Hepatocyte (in vitro differentiated cells): Measurements from ENCODE around the gene FSHR. TPM values are rescaled to one million over a fixed set of nuclear protein-coding genes. Genes with fewer than 3 reads are reported as not detected.

ENCODE experiments used
- DNase-seq: peaks from one replicate; pipeline ENCODE4 v3.0.0-alpha.2; 2016; ENCODE audit warnings: low spot score
- H2AFZ ChIP-seq: fragments of 200-600 bp; sonication (generic); 2 replicates; pipeline ENCODE4 v1.6.0; 2016; ENCODE audit warnings: antibody characterized with exemption, mild to moderate bottlenecking
- H3K27ac ChIP-seq: fragments of 200-600 bp; sonication (generic); 2 replicates; pipeline ENCODE4 v1.5.1; 2016; ENCODE audit warnings: mild to moderate bottlenecking
- H3K27me3 ChIP-seq: fragments of 200-600 bp; sonication (generic); 2 replicates; pipeline ENCODE4 v1.6.1; 2016
- H3K36me3 ChIP-seq: fragments of 200-600 bp; sonication (generic); replicated peaks from 2 replicates; pipeline ENCODE4 v1.5.1; 2016; ENCODE audit warnings: low read depth; ENCODE audit not compliant: insufficient read depth
- H3K4me1 ChIP-seq: fragments of 200-600 bp; sonication (generic); 2 replicates; pipeline ENCODE4 v1.5.1; 2016; ENCODE audit warnings: mild to moderate bottlenecking, moderate library complexity; ENCODE audit not compliant: insufficient read depth
- H3K4me2 ChIP-seq: fragments of 200-600 bp; sonication (generic); 2 replicates; pipeline ENCODE4 v1.6.0; 2016
- H3K4me3 ChIP-seq: fragments of 200-600 bp; sonication (generic); 2 replicates; pipeline ENCODE4 v1.5.1; 2016; ENCODE audit warnings: mild to moderate bottlenecking
- H3K79me2 ChIP-seq: fragments of 200-600 bp; sonication (generic); 2 replicates; pipeline ENCODE4 v1.6.0; 2017; ENCODE audit warnings: mild to moderate bottlenecking
- H3K9me2 ChIP-seq: fragments of 200-600 bp; sonication (generic); replicated peaks from 2 replicates; pipeline ENCODE4 v1.6.0; 2017; ENCODE audit warnings: mild to moderate bottlenecking; ENCODE audit not compliant: insufficient read depth
- H3K9me3 ChIP-seq: fragments of 200-600 bp; sonication (generic); 2 replicates; pipeline ENCODE4 v1.5.1; 2016; ENCODE audit warnings: low read depth, mild to moderate bottlenecking
- H4K20me1 ChIP-seq: fragments of 200-600 bp; sonication (generic); 2 replicates; pipeline ENCODE4 v1.6.0; 2016; ENCODE audit warnings: mild to moderate bottlenecking; ENCODE audit not compliant: insufficient read depth, poor library complexity, severe bottlenecking
- EZH2 ChIP-seq: fragments of 200-600 bp; sonication (generic); IDR thresholded peaks from 2 replicates; pipeline ENCODE4 v1.6.1; 2016; ENCODE audit warnings: antibody characterized with exemption, mild to moderate bottlenecking, borderline replicate concordance
- EZH2phosphoT487 ChIP-seq: fragments of 200-600 bp; sonication (generic); IDR thresholded peaks from one replicate; pipeline ENCODE4 v1.6.1; 2018; ENCODE audit warnings: antibody characterized with exemption, mild to moderate bottlenecking, low read depth, moderate library complexity; ENCODE audit not compliant: unreplicated experiment, severe bottlenecking
- WGBS: methylation state at CpG from one replicate; pipeline ENCODE4 v1.1.6; 2016; ENCODE audit warnings: low lambda C conversion rate; ENCODE audit errors: missing lambda C conversion rate; 5-methylcytosine and 5-hydroxymethylcytosine counted together
- polyA plus RNA-seq: library from polyadenylated mRNA; unstranded; fragments of >200 nt; fragmentation: Nextera tagmentation; extraction: Ambion mirVana; gene quantifications from 2 replicates; pipeline ENCODE4 v1.2.1, GENCODE V29; 2016
- total RNA-seq: library from RNA; depleted of rRNA; stranded (reverse); fragments of >200 nt; gene quantifications from 2 replicates; pipeline ENCODE4 v1.2.3, GENCODE V29; 2014
- TF ChIP-seq, protein P1 (sequence below): fragments of 200-600 bp; sonication (generic); IDR thresholded peaks from 2 replicates; pipeline ENCODE4 v1.5.1; 2016; ENCODE audit warnings: antibody characterized with exemption, mild to moderate bottlenecking; ENCODE audit not compliant: poor library complexity

The FSHR gene
- total and polyA plus RNA-seq, 2 experiments from 2014 or later = 0.20 to 0.40 TPM

DNA sequence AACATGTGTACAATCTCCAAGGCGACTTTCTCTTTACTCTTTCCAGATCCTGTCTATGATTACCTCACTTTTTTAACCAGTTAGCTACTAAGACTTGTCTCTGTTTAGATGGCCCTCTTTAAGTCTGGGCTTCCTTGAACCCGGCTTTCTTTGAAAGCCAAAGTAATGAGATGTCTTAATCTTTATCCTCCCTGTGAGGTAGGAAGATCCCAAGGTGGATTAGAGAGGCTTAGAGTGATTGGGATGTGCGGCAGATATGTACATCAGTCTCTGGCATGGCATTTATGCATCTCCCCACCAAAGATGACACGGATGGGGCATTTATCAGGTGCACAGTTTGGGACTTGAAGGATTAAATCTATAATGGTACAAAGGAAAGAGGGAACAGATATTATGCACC, 186.3 kb downstream of the FSHR start:
- H3K9me2 ChIP-seq = no peaks in the 10 kb centered on the region
- H4K20me1 ChIP-seq = no peaks in the 10 kb centered on the region
- no peaks in the 10 kb centered on the region for H3K9me3 ChIP-seq
- H3K4me1 ChIP-seq = no peaks in the 10 kb centered on the region
- H3K4me3 ChIP-seq = no peak overlapping the region
- 63% methylated on average over 4 of the region's 4 CpGs for WGBS
- H3K79me2 ChIP-seq = no peaks in the 10 kb centered on the region
- no peaks in the 10 kb centered on the region for H3K36me3 ChIP-seq
- no peaks in the 10 kb centered on the region for H3K27me3 ChIP-seq
- no peak overlapping the region for H3K4me2 ChIP-seq
- DNase-seq = no peak
- no peak overlapping the region for H2AFZ ChIP-seq
- H3K27ac ChIP-seq = no peak overlapping the region
- no peak for TF ChIP-seq EZH2phosphoT487
- no peak for TF ChIP-seq EZH2
- TF ChIP-seq, protein P1, sequence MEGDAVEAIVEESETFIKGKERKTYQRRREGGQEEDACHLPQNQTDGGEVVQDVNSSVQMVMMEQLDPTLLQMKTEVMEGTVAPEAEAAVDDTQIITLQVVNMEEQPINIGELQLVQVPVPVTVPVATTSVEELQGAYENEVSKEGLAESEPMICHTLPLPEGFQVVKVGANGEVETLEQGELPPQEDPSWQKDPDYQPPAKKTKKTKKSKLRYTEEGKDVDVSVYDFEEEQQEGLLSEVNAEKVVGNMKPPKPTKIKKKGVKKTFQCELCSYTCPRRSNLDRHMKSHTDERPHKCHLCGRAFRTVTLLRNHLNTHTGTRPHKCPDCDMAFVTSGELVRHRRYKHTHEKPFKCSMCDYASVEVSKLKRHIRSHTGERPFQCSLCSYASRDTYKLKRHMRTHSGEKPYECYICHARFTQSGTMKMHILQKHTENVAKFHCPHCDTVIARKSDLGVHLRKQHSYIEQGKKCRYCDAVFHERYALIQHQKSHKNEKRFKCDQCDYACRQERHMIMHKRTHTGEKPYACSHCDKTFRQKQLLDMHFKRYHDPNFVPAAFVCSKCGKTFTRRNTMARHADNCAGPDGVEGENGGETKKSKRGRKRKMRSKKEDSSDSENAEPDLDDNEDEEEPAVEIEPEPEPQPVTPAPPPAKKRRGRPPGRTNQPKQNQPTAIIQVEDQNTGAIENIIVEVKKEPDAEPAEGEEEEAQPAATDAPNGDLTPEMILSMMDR = no peak

DNA sequence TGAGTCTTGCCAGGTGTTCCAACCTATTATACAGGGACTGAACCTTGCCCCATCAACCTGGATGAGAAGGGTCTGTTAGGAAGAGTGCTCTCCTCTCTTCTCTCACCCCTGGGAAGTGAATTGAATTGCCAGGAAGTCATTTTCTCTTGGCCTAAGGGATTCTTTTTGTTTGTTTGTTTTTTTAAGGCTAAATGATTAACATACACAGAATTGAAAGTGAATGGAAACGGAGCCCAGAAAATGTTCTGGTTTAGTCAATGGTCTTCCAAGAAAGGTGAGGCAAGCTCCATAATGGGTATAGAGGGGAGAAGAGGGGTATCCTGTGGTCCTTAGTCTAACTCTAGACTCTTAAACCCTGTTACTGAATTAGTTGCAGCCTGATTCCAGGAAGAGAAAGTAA, 189.1 kb downstream of the FSHR start:
- Histone ChIP-seq H3K27me3 (no peaks in the 10 kb centered on the region), H3K9me2 (no peaks in the 10 kb centered on the region), H3K27ac (no peak overlapping the region), H3K79me2 (no peaks in the 10 kb centered on the region), H3K36me3 (no peaks in the 10 kb centered on the region), H3K9me3 (no peaks in the 10 kb centered on the region), H3K4me3 (no peak overlapping the region), H4K20me1 (no peaks in the 10 kb centered on the region), H3K4me2 (no peak overlapping the region), H2AFZ (no peak overlapping the region), H3K4me1 (no peaks in the 10 kb centered on the region)
- 74% methylated on average over 1 of the region's 1 CpG for WGBS
- no peak for DNase-seq
- TF ChIP-seq EZH2 (no peak), EZH2phosphoT487 (no peak)
- TF ChIP-seq, protein P1 = no peak

DNA sequence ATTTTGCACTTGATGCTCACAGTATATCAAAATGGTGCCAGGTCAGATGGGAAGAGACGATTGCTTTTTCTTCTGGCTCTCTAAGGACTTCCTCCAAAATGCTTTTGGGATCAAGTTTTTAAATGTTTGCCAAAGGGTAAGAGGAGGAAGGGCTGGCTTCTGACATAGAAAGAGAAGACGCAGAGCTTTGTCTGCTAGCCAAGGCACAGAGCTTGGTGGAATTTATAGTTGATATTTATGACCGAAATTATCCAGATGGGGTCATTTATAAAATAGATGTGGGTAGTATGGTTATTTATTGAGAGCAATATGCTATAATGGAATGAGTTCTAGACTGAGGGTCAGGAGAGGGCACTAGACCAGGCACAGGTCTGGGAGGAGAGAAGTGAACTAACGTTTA, 193.3 kb downstream of the FSHR start:
- H3K9me3 ChIP-seq = no peaks in the 10 kb centered on the region
- H3K27me3 ChIP-seq = no peaks in the 10 kb centered on the region
- no peak for DNase-seq
- no peak overlapping the region for H2AFZ ChIP-seq
- no peak overlapping the region for H3K4me2 ChIP-seq
- H3K79me2 ChIP-seq = no peaks in the 10 kb centered on the region
- no peaks in the 10 kb centered on the region for H3K4me1 ChIP-seq
- no peaks in the 10 kb centered on the region for H3K36me3 ChIP-seq
- H3K4me3 ChIP-seq = no peak overlapping the region
- 81% methylated on average over 4 of the region's 4 CpGs for WGBS
- TF ChIP-seq EZH2phosphoT487 (no peak), EZH2 (no peak)
- TF ChIP-seq, protein P1 = no peak
- no peaks in the 10 kb centered on the region for H3K9me2 ChIP-seq
- no peak overlapping the region for H3K27ac ChIP-seq
- H4K20me1 ChIP-seq = no peaks in the 10 kb centered on the region

- Histone ChIP-seq H3K27me3 (no peaks in the 10 kb centered on the region), H3K4me3 (no peak overlapping the region), H3K9me3 (no peaks in the 10 kb centered on the region), H3K36me3 (no peaks in the 10 kb centered on the region), H3K4me1 (peaks cover 4% of the 10 kb centered on the region), H3K9me2 (no peaks in the 10 kb centered on the region), H2AFZ (no peak overlapping the region), H3K4me2 (no peak overlapping the region), H3K27ac (no peak overlapping the region), H4K20me1 (no peaks in the 10 kb centered on the region), H3K79me2 (no peaks in the 10 kb centered on the region)
- DNase-seq = no peak
- TF ChIP-seq, protein P1 = no peak
- TF ChIP-seq EZH2 (no peak), EZH2phosphoT487 (no peak)
Measured at GRCh38 chr2:48954935-48955334, 199.4 kb downstream of the FSHR start.
